Panc1 (cell line): Measurements from ENCODE around the gene PDE6B.
"Not testable (repeated sequence)": the region's sequence is repeated elsewhere in the genome, so short reads cannot be mapped to it uniquely, and the experiment has no call there.

Experiments
- POLR2AphosphoS5 ChIP-seq: IDR thresholded peaks from 2 replicates; pipeline ENCODE4 v1.6.1; 2012; ENCODE audit warnings: mild to moderate bottlenecking, low read depth, low read length, moderate library complexity
- SIN3A ChIP-seq: IDR thresholded peaks from 2 replicates; pipeline ENCODE4 v1.6.1; 2012; ENCODE audit warnings: low read depth, mild to moderate bottlenecking, low read length, moderate library complexity, borderline replicate concordance; ENCODE audit not compliant: insufficient read depth
- TCF7L2 ChIP-seq: IDR thresholded peaks from 2 replicates; pipeline ENCODE4 v1.6.1; 2011; ENCODE audit warnings: mild to moderate bottlenecking, low read depth, low read length, inconsistent platforms
- TF ChIP-seq, protein P1 (sequence below), 2 experiments: IDR thresholded peaks; 2 replicates each; pipeline ENCODE4 v1.6.1; 2011 to 2012; ENCODE audit warnings: low read depth in 2 of 2, control low read depth in 1 of 2, low read length in 1 of 2, mild to moderate bottlenecking in 1 of 2, moderate library complexity in 1 of 2; ENCODE audit not compliant: insufficient read depth in 1 of 2
- TF ChIP-seq, protein P2 (sequence below): fragments of 450-650 bp; IDR thresholded peaks from 2 replicates; pipeline ENCODE4 v1.5.1; 2017; ENCODE audit warnings: mild to moderate bottlenecking

DNA sequence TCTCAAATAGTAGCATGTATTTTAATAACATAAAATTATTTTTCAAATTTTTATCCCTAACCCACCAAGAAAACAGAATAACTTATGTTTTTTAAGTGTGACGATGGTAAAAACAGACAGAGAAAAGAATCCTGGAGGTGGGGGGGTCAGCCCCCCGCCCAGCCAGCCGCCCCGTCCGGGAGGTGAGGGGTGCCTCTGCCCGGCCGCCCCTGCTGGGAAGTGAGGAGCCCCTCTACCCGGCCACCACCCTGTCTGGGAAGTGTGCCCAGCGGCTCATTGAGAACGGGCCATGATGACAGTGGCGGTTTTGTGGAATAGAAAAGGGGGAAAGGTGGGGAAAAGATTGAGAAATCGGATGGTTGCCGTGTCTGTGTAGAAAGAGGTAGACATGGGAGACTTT is 33.2 kb upstream of the PDE6B start:
- TF ChIP-seq, protein P1, sequence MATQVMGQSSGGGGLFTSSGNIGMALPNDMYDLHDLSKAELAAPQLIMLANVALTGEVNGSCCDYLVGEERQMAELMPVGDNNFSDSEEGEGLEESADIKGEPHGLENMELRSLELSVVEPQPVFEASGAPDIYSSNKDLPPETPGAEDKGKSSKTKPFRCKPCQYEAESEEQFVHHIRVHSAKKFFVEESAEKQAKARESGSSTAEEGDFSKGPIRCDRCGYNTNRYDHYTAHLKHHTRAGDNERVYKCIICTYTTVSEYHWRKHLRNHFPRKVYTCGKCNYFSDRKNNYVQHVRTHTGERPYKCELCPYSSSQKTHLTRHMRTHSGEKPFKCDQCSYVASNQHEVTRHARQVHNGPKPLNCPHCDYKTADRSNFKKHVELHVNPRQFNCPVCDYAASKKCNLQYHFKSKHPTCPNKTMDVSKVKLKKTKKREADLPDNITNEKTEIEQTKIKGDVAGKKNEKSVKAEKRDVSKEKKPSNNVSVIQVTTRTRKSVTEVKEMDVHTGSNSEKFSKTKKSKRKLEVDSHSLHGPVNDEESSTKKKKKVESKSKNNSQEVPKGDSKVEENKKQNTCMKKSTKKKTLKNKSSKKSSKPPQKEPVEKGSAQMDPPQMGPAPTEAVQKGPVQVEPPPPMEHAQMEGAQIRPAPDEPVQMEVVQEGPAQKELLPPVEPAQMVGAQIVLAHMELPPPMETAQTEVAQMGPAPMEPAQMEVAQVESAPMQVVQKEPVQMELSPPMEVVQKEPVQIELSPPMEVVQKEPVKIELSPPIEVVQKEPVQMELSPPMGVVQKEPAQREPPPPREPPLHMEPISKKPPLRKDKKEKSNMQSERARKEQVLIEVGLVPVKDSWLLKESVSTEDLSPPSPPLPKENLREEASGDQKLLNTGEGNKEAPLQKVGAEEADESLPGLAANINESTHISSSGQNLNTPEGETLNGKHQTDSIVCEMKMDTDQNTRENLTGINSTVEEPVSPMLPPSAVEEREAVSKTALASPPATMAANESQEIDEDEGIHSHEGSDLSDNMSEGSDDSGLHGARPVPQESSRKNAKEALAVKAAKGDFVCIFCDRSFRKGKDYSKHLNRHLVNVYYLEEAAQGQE (IDR thresholded peaks at IDR 0.05; ENCODE audit: insufficient read depth in 1 of 2, low read depth in 2 of 2, low read length in 1 of 2): not testable (repeated sequence)
- TF ChIP-seq, protein P2, sequence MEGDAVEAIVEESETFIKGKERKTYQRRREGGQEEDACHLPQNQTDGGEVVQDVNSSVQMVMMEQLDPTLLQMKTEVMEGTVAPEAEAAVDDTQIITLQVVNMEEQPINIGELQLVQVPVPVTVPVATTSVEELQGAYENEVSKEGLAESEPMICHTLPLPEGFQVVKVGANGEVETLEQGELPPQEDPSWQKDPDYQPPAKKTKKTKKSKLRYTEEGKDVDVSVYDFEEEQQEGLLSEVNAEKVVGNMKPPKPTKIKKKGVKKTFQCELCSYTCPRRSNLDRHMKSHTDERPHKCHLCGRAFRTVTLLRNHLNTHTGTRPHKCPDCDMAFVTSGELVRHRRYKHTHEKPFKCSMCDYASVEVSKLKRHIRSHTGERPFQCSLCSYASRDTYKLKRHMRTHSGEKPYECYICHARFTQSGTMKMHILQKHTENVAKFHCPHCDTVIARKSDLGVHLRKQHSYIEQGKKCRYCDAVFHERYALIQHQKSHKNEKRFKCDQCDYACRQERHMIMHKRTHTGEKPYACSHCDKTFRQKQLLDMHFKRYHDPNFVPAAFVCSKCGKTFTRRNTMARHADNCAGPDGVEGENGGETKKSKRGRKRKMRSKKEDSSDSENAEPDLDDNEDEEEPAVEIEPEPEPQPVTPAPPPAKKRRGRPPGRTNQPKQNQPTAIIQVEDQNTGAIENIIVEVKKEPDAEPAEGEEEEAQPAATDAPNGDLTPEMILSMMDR: not testable (repeated sequence)
- TF ChIP-seq SIN3A, POLR2AphosphoS5, TCF7L2: not testable (repeated sequence)
